Body of pancreas (tissue), 4 donors: ENCODE data around the gene PTPRT. TPM values are rescaled to one million over a fixed set of nuclear protein-coding genes. Genes with fewer than 3 reads are reported as not detected.

Experiments used
- ATAC-seq: fragments of 150-250 bp; one replicate; pipeline ENCODE4 v1.9.1; 2016
- DNase-seq, 4 donors: peaks; one replicate each; pipeline ENCODE4 v3.0.0-alpha.2; 2019
- H3K27ac ChIP-seq, 4 donors: fragments of 200-600 bp; sonication (generic); 1 replicate in 3 of 4; 2 replicates in 1 of 4; pipeline versions ENCODE4 v1.5.1 to v1.6.1; 2016 to 2019; ENCODE audit warnings: mild to moderate bottlenecking in 1 of 4, mixed read lengths in 1 of 4, moderate library complexity in 1 of 4
- H3K27me3 ChIP-seq, 2 donors: fragments of 200-600 bp; sonication (generic); one replicate each; pipeline ENCODE4 v1.6.0; 2016; ENCODE audit warnings: mild to moderate bottlenecking in 1 of 2
- H3K36me3 ChIP-seq, 2 donors: fragments of 200-600 bp; sonication (generic); replicated peaks in 1 of 2; 2 replicates each; pipeline ENCODE4 v1.5.1; 2016; ENCODE audit warnings: low read depth in 2 of 2; ENCODE audit not compliant: insufficient read depth in 1 of 2
- H3K4me1 ChIP-seq: fragments of 200-600 bp; sonication (generic); one replicate; pipeline ENCODE4 v1.6.0; 2016
- H3K4me3 ChIP-seq, 2 donors: fragments of 200-600 bp; sonication (generic); 1 replicate in 1 of 2; 2 replicates in 1 of 2; pipeline ENCODE4 v1.5.1; 2016 to 2019
- H3K9me3 ChIP-seq, 3 donors: fragments of 200-600 bp; sonication (generic); 1 replicate in 2 of 3; 2 replicates in 1 of 3; pipeline ENCODE4 v1.5.1; 2016
- CTCF ChIP-seq, 7 experiments: fragments of 450-650 bp in 4 of 7; fragments of 200-600 bp in 3 of 7; sonication (generic) in 3 of 7; IDR thresholded peaks; one replicate each; pipeline ENCODE4 v1.5.1; 2016 to 2019; ENCODE audit warnings: antibody characterized with exemption in 7 of 7
- POLR2A ChIP-seq, 3 donors: fragments of 450-650 bp; IDR thresholded peaks; one replicate each; pipeline ENCODE4 v1.6.1; 2016; ENCODE audit warnings: antibody characterized with exemption in 3 of 3, mild to moderate bottlenecking in 2 of 3
- WGBS, 2 donors: methylation state at CpG; one replicate each; pipeline ENCODE4 v1.1.5; 2017; 5-methylcytosine and 5-hydroxymethylcytosine counted together
- intact Hi-C: fragments of 100-400 bp; cut with DNase I; formaldehyde crosslinking; loops from one replicate; pipeline ENCODE4 v1.15.1; 2023
- total RNA-seq, 2 donors: library from RNA; depleted of rRNA; stranded (reverse); fragments of >200 nt; gene quantifications; one replicate each; pipeline ENCODE4 v1.1.0, GENCODE V29; 2016

Gene PTPRT
- total RNA-seq, 2 donors from 2014 or later = 0.33 to 1.0 TPM

GRCh38 chr20:42197599-42197998 is 992.1 kb downstream of the PTPRT start:
- H3K9me3 ChIP-seq = no peaks in the 10 kb centered on the region
- H3K4me3 ChIP-seq = no peak overlapping the region
- H3K27ac ChIP-seq = no peak overlapping the region
- H3K4me1 ChIP-seq = peaks cover 8% of the 10 kb centered on the region
- ATAC-seq (no peak), DNase-seq (no peak)
- TF ChIP-seq CTCF (IDR thresholded peaks at IDR 0.05) (no peak), POLR2A (IDR thresholded peaks at IDR 0.05) (no peak)
- intact Hi-C loops = no loop called here
- H3K36me3 ChIP-seq = no peaks in the 10 kb centered on the region
- H3K27me3 ChIP-seq = no peaks in the 10 kb centered on the region

- H3K27ac ChIP-seq = no peak overlapping the region
- peaks cover 9% of the 10 kb centered on the region for H3K4me1 ChIP-seq
- intact Hi-C loops = no loop called here
- H3K9me3 ChIP-seq = no peaks in the 10 kb centered on the region
- H3K27me3 ChIP-seq = no peaks in the 10 kb centered on the region
- 42 to 46% methylated on average over 2 of the region's 2 CpGs for WGBS, 2 donors
- no peak for TF ChIP-seq CTCF (IDR thresholded peaks at IDR 0.05)
- no peak for TF ChIP-seq POLR2A (IDR thresholded peaks at IDR 0.05)
- H3K36me3 ChIP-seq = no peaks in the 10 kb centered on the region
- H3K4me3 ChIP-seq = no peak overlapping the region
- DNase-seq (peak; percentile 14 to 72 (median 36)), ATAC-seq (peak; percentile 72)
These were observed 996.6 kb downstream of the PTPRT start for GRCh38 chr20:42193119-42193518.

- WGBS, 2 donors = 29 to 30% methylated on average over 2 of the region's 2 CpGs
- no peak for DNase-seq
- H3K4me3 ChIP-seq = no peak overlapping the region
- TF ChIP-seq POLR2A (IDR thresholded peaks at IDR 0.05) = no peak
- no peak for TF ChIP-seq CTCF (IDR thresholded peaks at IDR 0.05)
- intact Hi-C loops = no loop called here
- no peaks in the 10 kb centered on the region for H3K36me3 ChIP-seq
- no peaks in the 10 kb centered on the region for H3K9me3 ChIP-seq
- H3K27me3 ChIP-seq = no peaks in the 10 kb centered on the region
- no peak overlapping the region for H3K27ac ChIP-seq
- no peak for ATAC-seq
- peaks cover 9% of the 10 kb centered on the region for H3K4me1 ChIP-seq
These were observed 997.4 kb downstream of the PTPRT start for GRCh38 chr20:42192321-42192720.

- 53 to 55% methylated on average over 4 of the region's 4 CpGs for WGBS, 2 donors
- no peak for ATAC-seq
- peaks cover 9% of the 10 kb centered on the region for H3K4me1 ChIP-seq
- no peaks in the 10 kb centered on the region for H3K9me3 ChIP-seq
- H3K27ac ChIP-seq = no peak overlapping the region
- DNase-seq = no peak
- TF ChIP-seq POLR2A (IDR thresholded peaks at IDR 0.05) = no peak
- TF ChIP-seq CTCF (IDR thresholded peaks at IDR 0.05) = peak in 1 of 7 experiments; percentile 2
- intact Hi-C loops = no loop called here
- H3K27me3 ChIP-seq = no peaks in the 10 kb centered on the region
- H3K36me3 ChIP-seq = no peaks in the 10 kb centered on the region
- no peak overlapping the region for H3K4me3 ChIP-seq
These were observed 998.4 kb downstream of the PTPRT start for GRCh38 chr20:42191140-42191860.

- peaks cover 9% of the 10 kb centered on the region for H3K4me1 ChIP-seq
- no peaks in the 10 kb centered on the region for H3K36me3 ChIP-seq
- DNase-seq = no peak
- no peak for ATAC-seq
- no peaks in the 10 kb centered on the region for H3K9me3 ChIP-seq
- H3K27me3 ChIP-seq = no peaks in the 10 kb centered on the region
- no peak overlapping the region for H3K4me3 ChIP-seq
- 76 to 82% methylated on average over 3 of the region's 3 CpGs for WGBS, 2 donors
- TF ChIP-seq POLR2A (IDR thresholded peaks at IDR 0.05) = no peak
- TF ChIP-seq CTCF (IDR thresholded peaks at IDR 0.05) = no peak
- intact Hi-C loops = no loop called here
- no peak overlapping the region for H3K27ac ChIP-seq
These were observed 999.6 kb downstream of the PTPRT start for GRCh38 chr20:42190084-42190483.
